HG03378 (cell line): Measurements from ENCODE around the gene PEPD.

Experiments used
- ATAC-seq: cut with Tn5 transposase; IDR thresholded peaks from one replicate; pipeline ENCODE4 v1.9.1; 2021; ENCODE audit warnings: mild to moderate bottlenecking, moderate library complexity; ENCODE audit not compliant: unreplicated experiment

PEPD gene

DNA sequence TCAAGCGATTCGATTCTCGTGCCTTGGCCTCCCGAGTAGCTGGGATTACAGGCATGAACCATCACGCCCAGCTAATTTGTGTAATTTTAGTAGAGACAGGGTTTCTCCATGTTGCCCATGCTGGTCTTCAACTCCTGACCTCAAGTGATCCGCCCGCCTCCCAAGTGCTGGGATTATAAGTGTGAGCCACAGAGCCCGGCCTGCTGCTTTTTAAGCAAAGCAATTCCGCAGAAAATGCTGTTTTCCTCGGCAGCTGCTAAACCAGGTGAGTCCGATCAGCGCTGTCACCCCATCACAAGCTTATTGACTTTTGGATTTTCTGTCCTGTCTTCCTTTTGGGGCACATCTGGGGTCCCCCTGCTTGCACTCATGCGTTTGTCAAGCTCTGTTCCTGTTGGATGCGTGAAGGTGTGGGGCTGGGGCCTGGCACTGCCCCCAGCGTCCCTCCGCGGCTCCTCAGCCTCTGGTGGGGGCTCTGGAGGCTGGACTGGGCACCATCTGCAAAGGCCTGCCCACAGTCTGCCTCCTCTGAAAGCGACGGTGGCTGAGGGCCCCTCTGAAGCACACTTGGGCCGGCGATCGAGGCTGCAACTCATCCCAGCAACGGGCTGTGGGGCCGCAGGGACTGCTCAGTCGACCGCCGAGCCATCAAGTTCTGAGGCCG, 122.4 kb downstream of the PEPD start:
- no peak for ATAC-seq

DNA sequence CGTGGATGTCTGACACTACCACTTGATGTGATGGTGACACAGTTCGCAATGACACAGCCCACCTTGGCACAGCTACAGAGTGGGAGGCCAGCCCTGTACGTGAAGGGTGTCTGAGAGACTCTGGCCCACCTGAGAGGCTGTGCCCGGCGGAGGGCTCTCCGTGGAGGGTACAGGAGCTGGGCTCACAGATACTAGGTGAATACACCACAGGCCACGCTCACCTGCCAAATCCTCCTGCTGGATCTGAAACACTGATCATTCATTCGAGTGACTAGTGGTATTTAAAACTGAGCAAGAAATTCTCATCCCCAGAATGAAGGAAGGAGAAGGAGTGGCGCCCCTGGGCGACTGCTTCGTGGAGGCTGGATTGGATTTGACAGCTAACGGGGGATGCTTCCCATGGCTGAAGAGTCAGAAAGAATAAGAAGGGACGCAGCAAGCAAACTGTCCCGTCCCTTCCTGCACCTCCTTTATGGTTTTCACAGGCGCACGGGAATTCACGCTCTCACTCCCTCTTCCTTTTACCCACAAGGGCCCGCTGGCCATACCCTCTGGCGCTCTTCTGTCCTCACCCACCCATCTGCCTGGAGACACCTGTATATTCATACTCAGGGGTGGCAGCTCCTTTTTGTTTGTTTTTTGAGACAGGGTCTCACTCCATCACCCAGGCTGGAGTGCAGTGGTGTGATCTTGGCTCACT, 123.1 kb downstream of the PEPD start:
- ATAC-seq, result no peak

- ATAC-seq, result no peak
Measured at GRCh38 chr19:33397536-33398360, 123.8 kb downstream of the PEPD start.

GRCh38 chr19:33396701-33397535, 124.7 kb downstream of the PEPD start:
- no peak for ATAC-seq

DNA sequence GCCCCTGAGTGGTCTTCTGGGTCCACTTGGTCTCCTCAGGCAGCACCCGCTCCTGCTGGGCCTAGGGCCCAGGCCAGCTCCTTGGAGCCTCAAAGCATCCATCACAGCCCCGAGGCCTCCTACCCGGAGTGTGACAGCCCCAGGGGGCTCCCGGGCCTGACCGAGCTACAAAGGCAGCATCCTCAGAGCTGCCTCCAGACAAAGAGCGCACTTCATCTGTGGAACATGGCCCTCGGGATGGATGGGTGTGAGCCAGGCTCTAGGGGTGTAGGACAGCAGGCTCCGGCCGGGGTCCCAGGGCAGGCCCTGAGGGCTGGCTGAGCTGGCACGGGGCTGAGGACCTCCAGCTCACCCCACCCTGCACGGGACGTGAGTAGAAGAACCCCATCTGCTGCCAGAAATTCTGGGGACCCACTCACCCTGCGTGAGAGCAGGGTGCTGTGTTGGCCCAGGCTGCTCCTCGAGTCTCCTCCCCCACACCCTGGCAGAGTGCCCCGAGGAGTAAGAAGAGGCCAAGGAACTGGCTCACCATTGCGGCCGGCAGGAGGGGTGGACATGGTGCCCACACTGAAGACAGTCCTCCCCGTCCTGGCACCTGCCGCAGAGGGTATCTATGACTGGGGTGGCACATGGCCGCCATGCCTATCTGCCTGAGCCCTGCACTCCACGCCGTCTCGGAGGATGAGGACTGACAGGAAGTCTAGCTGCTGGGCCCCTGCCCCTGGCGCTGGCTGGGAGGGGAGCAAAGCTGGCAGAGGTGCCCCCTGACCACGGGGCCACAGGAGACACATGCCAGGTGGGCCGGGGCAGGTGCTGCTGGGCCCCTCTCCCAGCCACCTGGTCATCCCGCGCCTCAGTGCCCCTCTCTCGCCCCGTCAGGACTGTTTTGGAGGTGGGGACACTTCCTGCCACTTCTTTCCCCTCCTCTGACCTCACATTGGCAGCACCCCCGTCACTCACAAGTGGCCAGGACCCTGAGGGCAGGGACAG, 125.7 kb downstream of the PEPD start:
- no peak for ATAC-seq

GRCh38 chr19:33394723-33395560, 126.6 kb downstream of the PEPD start:
- ATAC-seq, result no peak

DNA sequence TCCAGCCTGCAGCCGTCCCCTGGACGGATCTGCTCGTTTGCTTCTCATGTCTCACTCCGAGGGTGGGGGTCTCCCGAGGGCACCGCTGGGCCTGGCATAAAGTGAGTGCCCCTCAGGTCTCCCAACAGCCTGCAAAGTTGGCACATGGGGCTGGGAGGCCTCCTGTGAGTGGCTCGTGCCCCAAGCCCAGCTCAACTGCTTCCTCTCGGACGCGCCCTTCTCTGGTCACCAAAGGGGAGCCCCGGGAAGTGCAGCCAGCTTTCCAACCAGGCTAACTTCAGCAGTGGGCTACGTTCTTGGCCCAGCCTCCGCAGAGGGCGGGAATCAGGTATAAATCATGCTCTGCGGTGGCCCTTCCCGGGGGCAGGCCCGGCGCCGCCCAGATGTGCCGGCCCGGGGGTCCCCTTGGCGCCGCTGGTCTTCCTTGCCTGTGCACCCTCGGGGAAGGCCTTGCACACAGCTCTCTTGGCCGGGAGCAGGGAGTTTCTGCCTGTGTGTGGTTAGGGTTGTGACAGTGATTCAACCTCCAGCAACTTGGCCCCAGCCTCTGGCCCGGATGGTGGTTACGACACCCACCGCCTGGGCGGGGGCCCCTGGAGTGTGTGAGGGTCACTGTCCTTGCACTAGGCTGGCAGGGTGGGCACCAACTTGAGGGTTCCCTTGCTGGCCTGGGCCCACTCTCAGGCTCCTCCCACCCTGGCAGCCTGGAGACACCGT, 127.4 kb downstream of the PEPD start:
- no peak for ATAC-seq

DNA sequence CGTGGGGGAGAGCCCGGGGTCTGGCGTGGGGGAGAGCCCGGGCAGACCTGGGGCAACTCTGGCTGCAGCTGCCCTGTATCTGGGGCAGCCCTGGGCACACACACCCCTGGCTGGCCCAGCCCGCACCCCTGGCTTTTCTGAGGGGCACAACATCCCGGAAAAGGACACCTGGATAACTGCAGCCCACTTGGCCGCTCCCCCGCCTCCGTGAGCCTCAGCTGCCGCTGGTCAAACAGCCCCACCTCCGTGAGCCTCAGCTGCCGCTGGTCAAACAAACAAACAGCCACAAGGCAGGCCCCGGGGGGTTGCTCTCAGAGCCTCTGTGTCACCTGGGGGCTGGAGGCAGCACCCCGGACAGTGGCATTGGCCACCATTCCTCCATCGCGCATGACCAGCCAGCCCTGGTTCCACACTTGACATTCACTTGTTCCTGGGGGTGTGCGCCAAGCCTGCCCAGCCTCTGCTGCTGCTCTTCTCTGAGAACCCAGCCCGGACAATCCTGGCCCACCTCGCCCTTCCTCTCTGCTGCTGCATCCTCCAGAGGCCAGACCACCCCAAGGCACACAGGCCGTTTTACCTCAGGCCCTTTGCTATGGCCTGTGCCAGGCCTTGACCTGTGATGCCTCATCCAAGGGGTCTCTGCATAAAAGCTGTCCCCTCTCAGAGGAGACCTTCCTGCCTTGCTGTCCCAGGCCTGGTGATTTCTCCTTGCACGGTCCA, 128.1 kb downstream of the PEPD start:
- no peak for ATAC-seq

- no peak for ATAC-seq
Measured at GRCh38 chr19:33392341-33393285, 129.0 kb downstream of the PEPD start.

DNA sequence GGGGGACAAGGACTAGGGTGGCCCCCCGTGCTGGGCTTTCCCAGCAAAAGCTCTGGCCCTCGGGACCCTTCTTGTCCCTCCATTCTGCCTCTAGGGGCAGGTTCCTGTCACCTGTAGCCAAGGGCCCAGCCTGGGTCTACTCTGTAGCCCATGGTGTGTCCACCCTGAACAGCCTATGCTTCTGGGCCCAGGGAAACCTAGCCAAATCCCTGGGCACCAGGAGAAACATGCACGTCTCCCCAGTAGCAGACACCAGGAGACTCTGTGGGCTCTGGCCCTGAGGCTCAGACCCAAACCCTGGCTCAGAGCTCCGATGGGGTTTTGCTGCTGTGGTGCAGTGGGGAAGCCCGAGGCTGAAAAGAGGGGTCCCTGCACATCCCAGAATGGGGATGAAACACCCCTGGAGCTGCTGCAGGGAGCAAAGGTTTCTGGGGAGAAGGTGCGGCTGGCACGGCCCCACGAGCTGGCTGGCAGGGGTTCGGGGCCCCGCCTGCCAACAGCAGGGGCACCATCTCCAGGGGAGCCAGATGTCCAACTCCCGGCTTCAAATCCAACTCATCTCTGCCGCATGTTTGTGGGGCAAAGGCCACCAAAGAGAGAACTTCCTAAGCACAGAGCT, 129.9 kb downstream of the PEPD start:
- ATAC-seq, result no peak

DNA sequence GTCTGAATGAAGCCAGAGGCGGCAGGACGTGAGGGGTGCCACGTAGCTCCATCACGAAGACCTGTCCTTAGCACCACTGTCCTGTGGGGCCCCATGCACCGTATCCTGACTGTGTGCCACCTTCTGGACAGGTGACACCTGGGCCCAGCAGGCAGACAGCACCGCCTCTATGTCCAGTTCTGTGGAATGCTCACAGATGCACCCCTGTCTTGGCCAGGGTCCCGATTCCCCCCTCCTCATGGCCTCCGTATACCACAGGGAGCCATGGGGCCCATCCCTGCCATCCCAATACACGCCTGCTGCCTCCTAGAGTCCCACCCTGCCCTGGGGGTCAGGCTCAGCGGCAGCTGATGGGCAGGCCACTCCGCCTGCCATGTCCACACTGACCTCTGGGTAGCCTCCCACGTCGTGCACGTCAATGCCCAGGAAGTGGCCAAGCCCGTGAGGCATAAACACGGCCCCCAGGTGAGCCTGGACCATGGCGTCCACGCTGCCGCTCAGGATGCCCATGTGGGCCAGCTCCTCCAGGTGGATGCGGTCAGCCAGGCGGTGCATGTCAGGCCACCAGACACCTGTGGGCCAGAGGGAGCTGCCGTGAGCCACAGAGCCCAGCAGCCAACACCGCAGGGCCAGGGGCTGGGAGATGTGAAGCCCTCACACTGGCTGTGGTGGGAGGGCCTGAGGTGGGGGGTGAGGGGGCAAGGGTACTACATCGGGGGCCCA, 130.5 kb downstream of the PEPD start:
- no peak for ATAC-seq

GRCh38 chr19:33390101-33390907, 131.3 kb downstream of the PEPD start:
- no peak for ATAC-seq

- ATAC-seq, result no peak
Measured at GRCh38 chr19:33389421-33390100, 132.0 kb downstream of the PEPD start.
